ENCODE results near the gene EML6. TPM values are rescaled to one million over a fixed set of nuclear protein-coding genes. Genes with fewer than 3 reads are reported as not detected.

Gene EML6
- total and polyA plus RNA-seq, 5 experiments from 2014 or later, result 0.03 to 3.3 (median 1.4) TPM; not detected in 2

- no peak for DNase-seq
Measured at GRCh38 chr2:54927085-54927750, 203.8 kb downstream of the EML6 start.

DNA sequence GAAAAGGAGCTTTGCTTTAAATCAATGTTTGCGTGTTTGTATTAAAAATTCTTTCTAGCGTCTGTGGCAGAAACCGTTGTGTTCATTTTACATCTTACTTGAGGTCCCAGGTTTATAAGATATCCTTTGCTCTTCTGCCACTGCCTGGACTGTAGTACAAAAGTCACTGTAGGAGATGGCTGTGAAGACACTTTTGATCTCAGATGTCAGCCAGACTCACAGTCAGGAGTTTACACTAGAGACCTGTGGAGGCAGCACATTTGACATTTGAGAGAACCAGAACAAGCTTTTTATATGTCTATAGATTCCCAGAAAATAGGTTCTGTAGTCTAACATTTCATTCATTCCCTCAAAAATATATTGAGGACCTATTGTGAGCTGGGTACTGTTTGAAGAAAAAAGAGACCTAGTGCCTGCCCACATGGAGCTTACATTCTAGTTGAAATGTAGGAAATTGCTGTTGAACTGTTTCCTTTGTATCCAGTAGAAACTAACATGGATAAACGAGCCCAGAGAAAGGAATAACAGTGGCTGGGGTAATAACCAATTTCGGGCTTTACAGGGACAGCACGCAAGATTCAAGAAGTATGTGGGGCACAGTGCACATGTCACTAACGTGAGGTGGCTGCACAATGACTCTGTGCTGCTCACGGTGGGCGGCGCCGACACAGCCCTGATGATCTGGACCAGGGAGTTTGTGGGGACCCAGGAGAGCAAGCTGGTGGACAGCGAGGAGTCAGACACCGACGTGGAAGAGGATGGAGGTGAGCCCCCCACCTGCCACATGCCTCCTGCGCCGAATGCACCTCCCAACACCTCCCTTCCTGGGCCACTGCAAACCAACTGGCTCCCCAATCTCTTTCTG, 204.5 kb downstream of the EML6 start:
- Mint-ChIP-seq H3K4me1 (no peaks in the 10 kb centered on the region), H3K9me3 (no peaks in the 10 kb centered on the region), H3K4me3 (no peak overlapping the region), H3K27me3 (peaks cover 0 to 8% (median 3%) of the 10 kb centered on the region in 5 donors), H3K27ac (no peak overlapping the region), H3K36me3 (no peaks in the 10 kb centered on the region)
- POLR2A ChIA-PET, result no interaction called here
- ATAC-seq (no peak), DNase-seq (no peak)

More at GRCh38 chr2:54927085-54927750, 203.8 kb downstream of the EML6 start:
- no peak for ATAC-seq
- Mint-ChIP-seq H3K4me3 (no peak overlapping the region), H3K27ac (no peak overlapping the region), H3K9me3 (no peaks in the 10 kb centered on the region), H3K27me3 (peaks cover 0 to 7% (median 3%) of the 10 kb centered on the region in 5 donors), H3K4me1 (no peaks in the 10 kb centered on the region), H3K36me3 (no peaks in the 10 kb centered on the region)
- POLR2A ChIA-PET, result no interaction called here

DNA sequence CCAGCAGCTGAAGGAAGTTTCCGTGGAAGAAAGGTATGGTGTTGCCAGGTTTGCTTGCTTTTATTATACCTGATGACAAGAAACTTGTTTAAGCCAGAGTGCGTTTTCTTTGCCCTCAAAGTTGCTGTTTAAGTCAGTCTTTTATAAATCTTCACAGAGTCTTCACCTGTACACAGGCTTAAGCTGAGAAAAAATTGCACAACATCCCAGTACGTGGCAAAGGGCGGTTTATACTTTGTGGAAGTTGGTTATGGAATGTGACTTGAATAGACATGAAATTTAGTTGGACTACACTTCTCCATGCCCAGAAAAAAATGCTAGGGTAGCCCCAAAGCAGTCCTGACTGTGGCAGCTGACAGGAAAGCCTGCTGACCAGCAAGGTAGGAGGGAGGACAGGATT, 205.3 kb downstream of the EML6 start:
- POLR2A ChIA-PET, result no interaction called here
- no peak overlapping the region for H3K27ac Mint-ChIP-seq
- H3K4me3 Mint-ChIP-seq, result no peak overlapping the region
- no peaks in the 10 kb centered on the region for H3K4me1 Mint-ChIP-seq
- peaks cover 0 to 8% (median 3%) of the 10 kb centered on the region in 5 donors for H3K27me3 Mint-ChIP-seq
- DNase-seq (no peak), ATAC-seq (no peak)
- no peaks in the 10 kb centered on the region for H3K9me3 Mint-ChIP-seq
- no peaks in the 10 kb centered on the region for H3K36me3 Mint-ChIP-seq

DNA sequence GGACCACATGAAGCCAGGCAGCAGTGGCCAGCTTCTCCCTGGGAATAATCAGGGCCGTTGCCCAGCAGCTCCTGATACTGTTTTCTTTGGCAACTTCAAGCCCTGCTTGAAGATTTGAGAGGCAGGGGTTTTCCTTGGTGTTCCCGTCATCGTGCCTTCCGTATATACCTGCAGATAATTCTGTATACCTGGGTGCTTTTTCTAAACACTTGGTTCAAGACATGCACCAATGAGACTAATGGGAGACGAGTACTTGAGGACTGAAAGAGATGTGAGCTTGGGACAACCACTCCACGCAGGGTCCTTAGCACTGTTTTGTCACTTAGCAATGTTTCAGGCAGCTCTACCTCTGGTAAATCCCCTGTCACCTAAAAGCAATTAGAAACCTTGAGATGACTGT, 208.0 kb downstream of the EML6 start:
- Mint-ChIP-seq H3K27ac (no peak overlapping the region), H3K9me3 (peaks cover 0 to 2% (median 0%) of the 10 kb centered on the region in 9 donors), H3K4me3 (no peak overlapping the region), H3K36me3 (no peaks in the 10 kb centered on the region), H3K27me3 (peaks cover 0 to 8% (median 1%) of the 10 kb centered on the region in 5 donors), H3K4me1 (no peaks in the 10 kb centered on the region)
- no peak for ATAC-seq
- POLR2A ChIA-PET, result no interaction called here
- DNase-seq, result no peak

DNA sequence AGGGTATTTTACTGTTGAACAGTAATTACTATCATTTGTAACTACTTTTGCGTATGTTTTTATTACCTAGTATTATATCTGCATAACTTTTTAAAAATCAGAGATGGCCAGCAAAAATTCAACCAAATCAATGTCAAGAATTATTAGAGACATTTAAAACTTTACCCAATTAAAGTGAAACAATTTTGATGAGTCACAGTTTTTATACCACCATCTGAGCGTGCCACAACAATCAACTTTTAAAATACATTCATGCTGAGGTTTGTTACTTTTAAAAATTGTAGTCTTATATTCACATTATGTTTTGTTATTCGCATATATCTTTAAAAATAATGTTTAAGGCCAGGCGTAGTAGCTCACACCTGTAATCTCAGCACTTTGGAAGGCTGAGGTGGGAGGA, 211.9 kb downstream of the EML6 start:
- H3K27me3 Mint-ChIP-seq, result peaks cover 0 to 4% (median 0%) of the 10 kb centered on the region in 5 donors
- no peak overlapping the region for H3K4me3 Mint-ChIP-seq
- DNase-seq (no peak), ATAC-seq (no peak)
- peaks cover 0 to 31% (median 13%) of the 10 kb centered on the region in 9 donors for H3K9me3 Mint-ChIP-seq
- H3K4me1 Mint-ChIP-seq, result no peaks in the 10 kb centered on the region
- POLR2A ChIA-PET, result no interaction called here
- H3K27ac Mint-ChIP-seq, result no peak overlapping the region
- peaks cover 0 to 9% (median 3%) of the 10 kb centered on the region in 3 donors for H3K36me3 Mint-ChIP-seq

DNA sequence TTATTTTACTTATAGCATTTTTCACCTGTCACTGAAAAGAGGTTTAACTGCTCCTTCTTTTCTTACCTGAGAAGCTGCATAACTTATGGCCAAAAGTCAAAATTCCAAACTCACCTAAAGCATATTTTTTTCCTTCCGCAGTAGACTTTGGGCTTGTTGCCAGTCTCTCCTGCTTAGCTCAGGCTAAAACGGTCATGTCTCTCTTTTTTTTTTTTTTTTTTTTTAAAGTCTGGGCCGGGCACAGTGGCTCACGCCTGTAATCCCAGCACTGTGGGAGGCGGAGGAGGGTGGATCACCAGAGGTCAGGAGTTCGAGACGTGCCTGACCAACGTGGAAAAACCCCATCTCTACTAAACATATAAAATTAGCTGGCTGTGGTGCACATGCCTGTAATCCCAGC, 213.3 kb downstream of the EML6 start:
- H3K9me3 Mint-ChIP-seq, result peaks cover 0 to 31% (median 13%) of the 10 kb centered on the region in 9 donors
- H3K36me3 Mint-ChIP-seq, result peaks cover 0 to 9% (median 3%) of the 10 kb centered on the region in 3 donors
- POLR2A ChIA-PET, result interaction anchor here (0.7 kb wide), 1 partner anchor 825 kb away, joined by 5 read pairs; no protein-coding TSS in a partner anchor
- no peak for DNase-seq
- no peak overlapping the region for H3K27ac Mint-ChIP-seq
- H3K4me3 Mint-ChIP-seq, result no peak overlapping the region
- ATAC-seq, result no peak
- peaks cover 0 to 4% (median 0%) of the 10 kb centered on the region in 5 donors for H3K27me3 Mint-ChIP-seq
- H3K4me1 Mint-ChIP-seq, result no peaks in the 10 kb centered on the region

GRCh38 chr2:54939446-54940118, 216.1 kb downstream of the EML6 start:
- Mint-ChIP-seq H3K27me3 (no peaks in the 10 kb centered on the region), H3K36me3 (peaks cover 0 to 9% (median 3%) of the 10 kb centered on the region in 3 donors), H3K4me3 (no peak overlapping the region), H3K9me3 (peaks cover 0 to 31% (median 13%) of the 10 kb centered on the region in 9 donors), H3K27ac (no peak overlapping the region), H3K4me1 (no peaks in the 10 kb centered on the region)
- POLR2A ChIA-PET, result no interaction called here
- ATAC-seq (no peak), DNase-seq (no peak)

GRCh38 chr2:54940723-54941122, 217.3 kb downstream of the EML6 start:
- peaks cover 0 to 31% (median 13%) of the 10 kb centered on the region in 9 donors for H3K9me3 Mint-ChIP-seq
- DNase-seq (no peak), ATAC-seq (no peak)
- H3K36me3 Mint-ChIP-seq, result peaks cover 0 to 9% (median 3%) of the 10 kb centered on the region in 3 donors
- POLR2A ChIA-PET, result no interaction called here
- H3K4me1 Mint-ChIP-seq, result peaks cover 0 to 4% (median 2%) of the 10 kb centered on the region in 4 donors
- H3K4me3 Mint-ChIP-seq, result no peak overlapping the region
- no peaks in the 10 kb centered on the region for H3K27me3 Mint-ChIP-seq
- no peak overlapping the region for H3K27ac Mint-ChIP-seq

GRCh38 chr2:54941248-54941984, 218.0 kb downstream of the EML6 start:
- Mint-ChIP-seq H3K36me3 (peaks cover 0 to 9% (median 3%) of the 10 kb centered on the region in 3 donors), H3K27ac (no peak overlapping the region), H3K27me3 (no peaks in the 10 kb centered on the region), H3K4me3 (no peak overlapping the region), H3K4me1 (peaks cover 0 to 11% (median 2%) of the 10 kb centered on the region in 4 donors), H3K9me3 (peaks cover 0 to 31% (median 13%) of the 10 kb centered on the region in 9 donors)
- DNase-seq (no peak), ATAC-seq (no peak)
- POLR2A ChIA-PET, result no interaction called here

GRCh38 chr2:54942373-54942772, 218.9 kb downstream of the EML6 start:
- peaks cover 0 to 9% (median 3%) of the 10 kb centered on the region in 3 donors for H3K36me3 Mint-ChIP-seq
- H3K27ac Mint-ChIP-seq, result no peak overlapping the region
- H3K4me3 Mint-ChIP-seq, result no peak overlapping the region
- no peaks in the 10 kb centered on the region for H3K27me3 Mint-ChIP-seq
- POLR2A ChIA-PET, result no interaction called here
- peaks cover 0 to 23% (median 13%) of the 10 kb centered on the region in 9 donors for H3K9me3 Mint-ChIP-seq
- DNase-seq (peak in 7 of 10 donors; percentile 6 to 71 (median 47)), ATAC-seq (peak; percentile 72 to 96)
- H3K4me1 Mint-ChIP-seq, result peaks cover 0 to 11% (median 2%) of the 10 kb centered on the region in 4 donors

GRCh38 chr2:54944724-54945326, 221.4 kb downstream of the EML6 start:
- H3K9me3 Mint-ChIP-seq, result no peaks in the 10 kb centered on the region
- no peaks in the 10 kb centered on the region for H3K36me3 Mint-ChIP-seq
- H3K4me1 Mint-ChIP-seq, result peaks cover 0 to 11% (median 3%) of the 10 kb centered on the region in 4 donors
- DNase-seq (no peak), ATAC-seq (no peak)
- no peak overlapping the region for H3K4me3 Mint-ChIP-seq
- peak overlapping the region in 1 of 10 donors; percentile 78 for H3K27ac Mint-ChIP-seq
- POLR2A ChIA-PET, result no interaction called here
- peaks cover 0 to 12% (median 4%) of the 10 kb centered on the region in 5 donors for H3K27me3 Mint-ChIP-seq
